DOHH2 (cell line): ENCODE results near the gene ARHGAP24.

ENCODE experiments used
- H3F3A ChIP-seq: fragments of 200-600 bp; sonication (generic), shearing (Covaris generic); 2 replicates; pipeline ENCODE4 v1.6.0; 2016; ENCODE audit warnings: antibody characterized with exemption, mild to moderate bottlenecking; ENCODE audit not compliant: control insufficient read depth, insufficient read depth
- H3K27ac ChIP-seq: fragments of 200-600 bp; sonication (generic); 2 replicates; pipeline ENCODE4 v1.5.1; 2014; ENCODE audit warnings: low read depth, mild to moderate bottlenecking, low read length, moderate library complexity
- H3K27me3 ChIP-seq: fragments of 200-600 bp; sonication (generic); 2 replicates; pipeline ENCODE4 v1.6.1; 2014; ENCODE audit warnings: mild to moderate bottlenecking, low read length, mixed read lengths; ENCODE audit not compliant: control insufficient read depth
- H3K36me3 ChIP-seq: fragments of 200-600 bp; sonication (generic); 2 replicates; pipeline ENCODE4 v1.6.1; 2014; ENCODE audit warnings: mild to moderate bottlenecking, low read length, moderate library complexity, mixed read lengths; ENCODE audit not compliant: control insufficient read depth
- H3K4me1 ChIP-seq: fragments of 200-600 bp; sonication (generic); 2 replicates; pipeline ENCODE4 v1.6.1; 2014; ENCODE audit warnings: mild to moderate bottlenecking, low read length, mixed read lengths; ENCODE audit not compliant: control insufficient read depth
- H3K4me2 ChIP-seq: fragments of 200-600 bp; sonication (generic); 2 replicates; pipeline ENCODE4 v1.6.0; 2014; ENCODE audit warnings: mild to moderate bottlenecking, low read length, moderate library complexity
- H3K4me3 ChIP-seq: fragments of 200-600 bp; sonication (generic); 2 replicates; pipeline ENCODE4 v1.5.1; 2014; ENCODE audit warnings: mild to moderate bottlenecking, low read length, mixed read lengths
- H3K79me2 ChIP-seq: fragments of 200-600 bp; sonication (generic); 2 replicates; pipeline ENCODE4 v1.6.1; 2014; ENCODE audit warnings: mild to moderate bottlenecking, low read length, mixed read lengths; ENCODE audit not compliant: control insufficient read depth
- H3K9me2 ChIP-seq: fragments of 200-600 bp; sonication (generic); replicated peaks from 2 replicates; pipeline ENCODE4 v1.6.1; 2014; ENCODE audit warnings: mild to moderate bottlenecking, low read length, mixed read lengths; ENCODE audit not compliant: control insufficient read depth
- H3K9me3 ChIP-seq: fragments of 200-600 bp; sonication (generic); 2 replicates; pipeline ENCODE4 v1.6.1; 2014; ENCODE audit warnings: antibody characterized with exemption, low read length, mixed read lengths; ENCODE audit not compliant: control insufficient read depth, insufficient read depth
- H4K20me1 ChIP-seq: fragments of 200-600 bp; sonication (generic); 2 replicates; pipeline ENCODE4 v1.6.0; 2014; ENCODE audit warnings: low read depth, mild to moderate bottlenecking, antibody characterized with exemption, low read length, moderate library complexity; ENCODE audit not compliant: control insufficient read depth, insufficient read depth
- EZH2phosphoT487 ChIP-seq: fragments of 200-600 bp; sonication (generic); IDR thresholded peaks from 2 replicates; pipeline ENCODE4 v1.6.1; 2017; ENCODE audit warnings: borderline replicate concordance, mild to moderate bottlenecking, antibody characterized with exemption, low read length, moderate library complexity, mixed read lengths
- TF ChIP-seq, protein P1 (sequence below): fragments of 200-600 bp; sonication (generic); IDR thresholded peaks from one replicate; pipeline ENCODE4 v1.5.1; 2014; ENCODE audit warnings: antibody characterized with exemption, mild to moderate bottlenecking, low read depth, low read length; ENCODE audit not compliant: poor library complexity, severe bottlenecking

The ARHGAP24 gene

GRCh38 chr4:86038037-86038436 lies 563.1 kb downstream of the ARHGAP24 start:
- TF ChIP-seq EZH2phosphoT487 = no peak
- TF ChIP-seq, protein P1, sequence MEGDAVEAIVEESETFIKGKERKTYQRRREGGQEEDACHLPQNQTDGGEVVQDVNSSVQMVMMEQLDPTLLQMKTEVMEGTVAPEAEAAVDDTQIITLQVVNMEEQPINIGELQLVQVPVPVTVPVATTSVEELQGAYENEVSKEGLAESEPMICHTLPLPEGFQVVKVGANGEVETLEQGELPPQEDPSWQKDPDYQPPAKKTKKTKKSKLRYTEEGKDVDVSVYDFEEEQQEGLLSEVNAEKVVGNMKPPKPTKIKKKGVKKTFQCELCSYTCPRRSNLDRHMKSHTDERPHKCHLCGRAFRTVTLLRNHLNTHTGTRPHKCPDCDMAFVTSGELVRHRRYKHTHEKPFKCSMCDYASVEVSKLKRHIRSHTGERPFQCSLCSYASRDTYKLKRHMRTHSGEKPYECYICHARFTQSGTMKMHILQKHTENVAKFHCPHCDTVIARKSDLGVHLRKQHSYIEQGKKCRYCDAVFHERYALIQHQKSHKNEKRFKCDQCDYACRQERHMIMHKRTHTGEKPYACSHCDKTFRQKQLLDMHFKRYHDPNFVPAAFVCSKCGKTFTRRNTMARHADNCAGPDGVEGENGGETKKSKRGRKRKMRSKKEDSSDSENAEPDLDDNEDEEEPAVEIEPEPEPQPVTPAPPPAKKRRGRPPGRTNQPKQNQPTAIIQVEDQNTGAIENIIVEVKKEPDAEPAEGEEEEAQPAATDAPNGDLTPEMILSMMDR = no peak
- no peak overlapping the region for H3K27ac ChIP-seq

GRCh38 chr4:86043755-86044592 lies 569.0 kb downstream of the ARHGAP24 start:
- H4K20me1 ChIP-seq = no peaks in the 10 kb centered on the region
- H3K36me3 ChIP-seq = peaks cover 5% of the 10 kb centered on the region; the same call in 1 of the 2 replicates
- no peaks in the 10 kb centered on the region for H3F3A ChIP-seq
- TF ChIP-seq EZH2phosphoT487 = no peak
- TF ChIP-seq, protein P1 = peak; percentile 72
- no peaks in the 10 kb centered on the region for H3K27me3 ChIP-seq
- H3K4me1 ChIP-seq = no peaks in the 10 kb centered on the region
- H3K9me2 ChIP-seq = no peaks in the 10 kb centered on the region
- H3K79me2 ChIP-seq = no peaks in the 10 kb centered on the region
- no peak overlapping the region for H3K4me3 ChIP-seq
- H3K27ac ChIP-seq = no peak overlapping the region
- H3K4me2 ChIP-seq = no peak overlapping the region
- H3K9me3 ChIP-seq = no peaks in the 10 kb centered on the region

More at GRCh38 chr4:86038037-86038436, 563.1 kb downstream of the ARHGAP24 start:
- no peaks in the 10 kb centered on the region for H3K9me3 ChIP-seq
- H3K27me3 ChIP-seq = no peaks in the 10 kb centered on the region
- no peaks in the 10 kb centered on the region for H4K20me1 ChIP-seq
- no peak overlapping the region for H3K4me2 ChIP-seq
- no peaks in the 10 kb centered on the region for H3K79me2 ChIP-seq
- H3K36me3 ChIP-seq = peaks cover 5% of the 10 kb centered on the region
- no peaks in the 10 kb centered on the region for H3K9me2 ChIP-seq
- H3K4me3 ChIP-seq = no peak overlapping the region
- no peaks in the 10 kb centered on the region for H3K4me1 ChIP-seq
- no peaks in the 10 kb centered on the region for H3F3A ChIP-seq

DNA sequence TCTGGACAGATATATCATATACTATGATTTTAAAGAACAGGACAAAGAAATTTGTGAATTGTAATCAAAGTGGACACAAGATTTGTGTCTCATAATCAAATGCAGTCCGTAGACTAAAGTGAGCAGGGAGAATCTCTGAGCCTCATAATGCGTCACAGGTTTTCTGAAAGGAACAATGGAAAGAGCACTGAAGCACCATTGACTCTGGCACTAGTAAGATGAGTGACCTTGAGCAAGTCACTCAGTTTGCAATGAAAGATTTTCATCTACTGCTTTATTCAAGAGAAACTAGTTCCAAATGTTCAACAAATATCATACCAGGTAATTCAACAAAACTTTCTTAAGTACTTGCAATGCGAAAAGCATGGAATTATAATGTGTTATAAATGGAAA lies 569.6 kb downstream of the ARHGAP24 start:
- no peaks in the 10 kb centered on the region for H3K27me3 ChIP-seq
- H3K4me3 ChIP-seq = no peak overlapping the region
- no peaks in the 10 kb centered on the region for H3F3A ChIP-seq
- H3K4me2 ChIP-seq = no peak overlapping the region
- no peaks in the 10 kb centered on the region for H3K9me2 ChIP-seq
- no peaks in the 10 kb centered on the region for H3K4me1 ChIP-seq
- H3K27ac ChIP-seq = no peak overlapping the region
- H4K20me1 ChIP-seq = no peaks in the 10 kb centered on the region
- H3K9me3 ChIP-seq = no peaks in the 10 kb centered on the region
- H3K79me2 ChIP-seq = no peaks in the 10 kb centered on the region
- H3K36me3 ChIP-seq = peaks cover 3% of the 10 kb centered on the region; the same call in 1 of the 2 replicates
- TF ChIP-seq EZH2phosphoT487 = no peak
- TF ChIP-seq, protein P1 = no peak
